HG02571 (cell line): ENCODE data around the gene LGSN.
"Not testable (repeated sequence)": the region's sequence is repeated elsewhere in the genome, so short reads cannot be mapped to it uniquely, and the experiment has no call there.

Experiments
- ATAC-seq: cut with Tn5 transposase; IDR thresholded peaks from one replicate; pipeline ENCODE4 v1.9.1; 2021; ENCODE audit warnings: mild to moderate bottlenecking, moderate library complexity; ENCODE audit not compliant: unreplicated experiment

LGSN gene

GRCh38 chr6:63319939-63320338 lies at the start of gene LGSN:
TSS of gene LGSN (minus strand) at chr6:63319983. CDS start at chr6:63319943, 40 bp downstream.
- ATAC-seq = no peak

GRCh38 chr6:63368347-63368746 lies 48.6 kb upstream of the LGSN start:
- no peak for ATAC-seq

GRCh38 chr6:63362500-63363120 lies 42.8 kb upstream of the LGSN start:
- ATAC-seq = not testable (repeated sequence)

GRCh38 chr6:63357384-63357783 lies 37.6 kb upstream of the LGSN start:
- not testable (repeated sequence) for ATAC-seq

GRCh38 chr6:63355632-63356031 lies 35.8 kb upstream of the LGSN start:
- no peak for ATAC-seq

- ATAC-seq = no peak
Measured at GRCh38 chr6:63353286-63353630, 33.5 kb upstream of the LGSN start.

GRCh38 chr6:63352544-63353285 lies 32.9 kb upstream of the LGSN start:
- peak; percentile 91 for ATAC-seq

- ATAC-seq = peak; percentile 27
Measured at GRCh38 chr6:63352069-63352543, 32.3 kb upstream of the LGSN start.

- ATAC-seq = no peak
Measured at GRCh38 chr6:63349401-63349800, 29.6 kb upstream of the LGSN start.

- ATAC-seq = no peak
Measured at GRCh38 chr6:63348836-63349235, 29.1 kb upstream of the LGSN start.

- ATAC-seq = no peak
Measured at GRCh38 chr6:63347599-63347998, 27.8 kb upstream of the LGSN start.

- ATAC-seq = no peak
Measured at GRCh38 chr6:63346217-63346835, 26.5 kb upstream of the LGSN start.

GRCh38 chr6:63340351-63340750 lies 20.6 kb upstream of the LGSN start:
- ATAC-seq = no peak

- ATAC-seq = not testable (repeated sequence)
Measured at GRCh38 chr6:63334652-63335051, 14.9 kb upstream of the LGSN start.

- ATAC-seq = no peak
Measured at GRCh38 chr6:63333440-63333839, 13.7 kb upstream of the LGSN start.

GRCh38 chr6:63326630-63327029 lies 6.8 kb upstream of the LGSN start:
- ATAC-seq = not testable (repeated sequence)

GRCh38 chr6:63322981-63323380 lies 3.2 kb upstream of the LGSN start:
- ATAC-seq = no peak

- ATAC-seq = no peak
Measured at GRCh38 chr6:63321821-63322220, 2.0 kb upstream of the LGSN start.

GRCh38 chr6:63317641-63318040 lies 2.1 kb downstream of the LGSN start:
- ATAC-seq = no peak

- ATAC-seq = no peak
Measured at GRCh38 chr6:63316113-63316512, 3.7 kb downstream of the LGSN start.

- no peak for ATAC-seq
Measured at GRCh38 chr6:63313111-63313510, 6.7 kb downstream of the LGSN start.
